Activated CD4-positive, alpha-beta T cell treated with anti-CD3 and anti-CD28 coated beads for 4 hours (primary cell): Measurements from ENCODE around the gene MIEF1.

ENCODE experiments used
- DNase-seq, 2 donors: peaks; one replicate each; pipeline ENCODE4 v3.0.0-alpha.2; 2020

The MIEF1 gene

DNA sequence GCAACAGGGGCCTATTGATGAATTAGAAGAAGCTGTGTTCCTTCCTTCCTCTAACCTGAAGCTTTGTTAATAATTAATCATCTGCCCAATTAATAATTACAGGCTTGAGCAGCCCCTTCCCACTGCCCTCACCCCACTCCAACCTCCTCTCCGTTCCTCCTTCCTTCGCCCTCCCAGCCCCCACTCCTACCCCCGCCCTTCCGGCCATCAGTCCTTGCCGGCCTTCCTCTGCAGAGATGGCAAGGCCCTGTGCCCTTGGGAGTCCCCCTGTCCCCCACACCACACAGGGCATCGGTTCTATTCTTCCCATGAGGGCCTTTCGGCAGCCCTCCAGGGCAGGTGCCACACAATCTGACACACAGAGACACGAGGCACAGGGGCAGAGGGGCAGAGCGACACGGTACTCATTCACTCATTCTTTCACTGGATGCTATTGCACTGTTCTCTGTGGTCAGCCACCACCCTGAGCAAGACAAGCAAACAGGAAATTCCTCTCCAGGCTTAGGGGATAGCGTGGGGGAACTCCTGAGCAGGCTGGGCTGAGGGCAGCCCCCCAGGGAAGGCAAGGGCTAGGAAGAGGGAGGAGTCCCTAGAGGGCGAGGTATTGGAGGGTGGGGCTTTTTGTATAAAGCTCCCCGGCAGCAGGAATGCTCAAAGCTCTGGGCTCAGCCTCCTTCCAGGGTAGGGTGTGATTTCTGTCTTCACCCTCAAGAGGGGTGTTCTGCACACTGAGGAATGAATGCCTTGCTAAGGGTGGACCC lies 30.5 kb upstream of the MIEF1 start:
- DNase-seq, result no peak

DNA sequence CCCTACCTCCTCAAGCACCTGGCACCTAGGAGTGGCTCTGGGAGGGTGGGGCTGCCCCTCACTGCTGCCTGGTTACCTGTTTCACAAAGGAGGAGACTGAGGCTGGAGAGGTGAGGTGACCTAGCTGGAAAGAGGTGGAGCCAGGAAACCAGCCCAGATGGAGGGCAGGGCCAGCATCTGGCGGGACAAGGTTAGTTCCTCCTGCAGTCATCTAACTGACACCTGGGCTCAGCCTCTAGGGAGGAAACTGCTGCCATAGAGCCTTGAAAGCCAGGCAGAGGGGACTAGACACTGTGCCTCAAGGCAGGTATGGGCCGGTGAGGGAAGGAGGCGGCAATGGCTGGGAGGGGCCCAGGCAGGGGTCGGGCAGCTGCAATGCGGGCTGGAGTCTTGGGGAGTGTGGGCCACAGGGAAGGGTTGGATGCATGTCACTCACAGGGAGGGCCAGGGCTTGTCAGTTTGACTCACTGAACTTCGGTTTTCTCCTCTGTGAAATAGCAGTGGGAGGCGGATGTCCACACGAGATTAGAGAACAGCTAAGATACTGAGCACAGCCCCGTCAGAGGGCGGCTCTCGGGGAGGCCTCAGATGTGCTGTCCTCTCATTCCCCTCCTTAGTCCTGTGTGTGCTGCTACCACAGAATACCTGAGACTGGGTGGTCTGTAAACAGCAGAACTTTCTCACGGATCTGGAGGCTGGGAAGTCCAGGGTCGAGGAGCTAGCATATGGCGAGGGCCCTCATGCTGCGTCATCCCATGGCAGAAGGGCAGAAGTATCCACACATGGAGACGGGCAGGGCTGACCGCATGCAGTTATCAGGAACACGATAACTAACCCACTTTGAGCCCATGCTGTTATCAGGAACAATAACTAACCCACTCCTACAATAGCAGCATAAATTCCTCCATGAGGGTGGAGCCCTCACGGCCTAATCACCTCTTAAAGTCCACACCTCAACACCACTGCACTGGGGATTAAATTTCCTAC lies 29.2 kb upstream of the MIEF1 start:
- DNase-seq, result no peak

DNA sequence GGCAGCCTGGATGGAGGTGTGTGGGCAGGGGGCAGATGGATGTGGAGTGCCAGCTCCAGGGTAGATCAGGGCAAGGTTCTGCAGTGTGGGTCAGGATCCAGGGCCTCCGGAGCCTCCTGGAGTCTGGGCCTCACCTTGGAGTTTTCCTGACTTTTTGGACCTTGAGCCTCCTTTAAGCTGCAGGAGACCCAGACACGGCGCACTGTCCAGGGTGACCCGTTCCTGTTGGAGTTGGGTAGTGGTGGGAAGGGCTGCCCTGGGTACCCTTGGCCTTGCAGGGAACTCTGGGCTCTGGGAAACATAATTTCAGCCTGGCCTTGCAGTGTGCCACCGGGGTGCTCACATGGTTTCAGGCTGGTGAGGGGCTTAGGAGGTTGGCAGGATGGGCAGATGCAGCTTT lies 28.2 kb upstream of the MIEF1 start:
- DNase-seq, result no peak

DNA sequence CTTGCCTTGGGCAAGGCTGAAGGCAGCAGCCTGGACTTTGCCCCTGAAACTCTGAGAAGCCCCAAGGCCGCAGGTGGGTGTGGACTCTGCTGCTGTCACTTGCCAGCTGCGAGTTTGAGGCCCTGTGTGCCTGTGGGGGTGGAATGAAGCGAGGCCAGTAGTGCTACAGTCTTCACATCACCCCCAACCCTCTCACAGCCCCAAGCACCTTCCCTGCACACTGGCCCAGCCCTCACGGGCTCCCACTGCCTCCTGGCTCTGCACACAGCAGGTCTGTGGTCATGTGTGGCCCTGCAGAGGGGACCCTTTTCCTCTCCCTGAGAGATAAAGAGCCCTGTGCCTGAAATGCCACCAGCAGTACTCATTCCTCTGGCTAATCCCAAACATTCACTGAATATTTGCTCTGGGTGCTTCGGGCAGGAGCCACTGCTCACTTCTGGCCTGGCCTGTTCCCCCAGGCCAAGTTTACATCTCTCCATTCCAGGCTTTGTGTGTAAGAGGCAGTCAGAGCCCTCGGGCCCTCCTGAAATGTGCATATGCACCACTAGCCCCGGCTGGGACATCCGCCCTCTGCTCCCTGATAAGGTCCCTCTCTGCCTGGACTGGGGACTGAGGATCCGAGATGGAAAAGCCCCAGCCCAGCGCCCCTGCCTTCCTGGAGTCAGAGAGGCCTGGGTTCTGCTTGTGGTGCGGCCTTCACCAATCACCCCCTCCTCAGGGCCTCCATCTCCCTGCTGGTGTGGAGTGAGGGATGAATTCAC lies 27.6 kb upstream of the MIEF1 start:
- no peak for DNase-seq

DNA sequence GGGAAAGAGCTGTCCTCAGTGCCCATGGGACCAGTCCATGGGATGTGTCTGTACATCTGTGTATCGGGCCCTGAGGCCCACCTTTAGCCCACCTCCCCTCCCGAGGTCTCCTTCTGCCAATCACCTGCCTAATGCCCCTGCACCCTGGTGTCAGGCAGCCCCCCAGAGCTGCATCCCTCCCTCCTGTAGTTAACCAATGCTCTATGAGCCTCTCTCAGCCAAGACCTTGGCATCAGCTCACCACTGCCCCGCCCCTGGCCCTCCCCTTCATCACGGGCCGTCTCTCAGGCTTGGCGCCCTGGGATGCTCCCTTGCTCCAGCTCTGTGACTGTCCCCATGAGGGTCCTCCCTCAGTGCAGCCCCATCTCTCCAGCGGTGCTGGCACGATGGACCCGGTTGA lies 26.8 kb upstream of the MIEF1 start:
- DNase-seq, result no peak

DNA sequence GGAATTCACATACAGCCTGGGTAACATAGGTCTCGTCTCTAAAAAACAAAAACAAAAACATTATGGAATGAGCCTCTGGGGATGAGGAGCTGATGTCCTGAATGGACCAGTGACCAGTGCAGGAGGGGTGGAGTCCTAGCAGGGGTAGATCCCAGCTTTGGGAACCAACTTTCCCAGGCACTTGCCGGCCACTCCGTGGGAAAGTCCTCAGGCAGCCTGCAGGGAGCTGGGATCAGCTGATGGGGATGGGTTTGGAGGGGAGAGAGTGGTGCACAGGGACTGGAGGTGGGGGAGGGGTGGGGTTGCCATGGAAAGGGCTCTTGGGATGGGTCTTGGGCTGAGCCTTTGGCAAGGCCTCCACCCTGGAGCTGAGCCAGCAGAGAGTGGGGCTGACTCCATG lies 26.2 kb upstream of the MIEF1 start:
- no peak for DNase-seq

DNA sequence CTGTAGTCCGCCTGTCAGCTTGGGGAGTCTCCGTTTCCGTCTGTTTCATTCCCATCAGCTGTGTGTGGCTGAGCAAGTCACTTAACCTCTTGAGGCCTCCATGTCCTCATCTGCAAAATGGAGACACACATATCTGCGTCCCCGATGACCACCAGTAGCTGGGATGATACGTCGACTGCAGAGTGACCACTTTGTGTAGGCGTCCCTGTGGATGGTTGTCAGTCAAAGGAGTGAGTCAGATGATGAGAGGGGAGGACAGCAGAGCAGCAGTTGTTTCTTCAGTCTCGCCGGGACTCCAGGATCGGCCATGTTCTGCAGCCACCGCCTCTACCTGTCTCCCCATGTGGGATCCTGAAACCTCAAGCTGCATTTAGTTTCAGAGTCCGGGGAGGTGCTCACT lies 25.4 kb upstream of the MIEF1 start:
- no peak for DNase-seq

DNA sequence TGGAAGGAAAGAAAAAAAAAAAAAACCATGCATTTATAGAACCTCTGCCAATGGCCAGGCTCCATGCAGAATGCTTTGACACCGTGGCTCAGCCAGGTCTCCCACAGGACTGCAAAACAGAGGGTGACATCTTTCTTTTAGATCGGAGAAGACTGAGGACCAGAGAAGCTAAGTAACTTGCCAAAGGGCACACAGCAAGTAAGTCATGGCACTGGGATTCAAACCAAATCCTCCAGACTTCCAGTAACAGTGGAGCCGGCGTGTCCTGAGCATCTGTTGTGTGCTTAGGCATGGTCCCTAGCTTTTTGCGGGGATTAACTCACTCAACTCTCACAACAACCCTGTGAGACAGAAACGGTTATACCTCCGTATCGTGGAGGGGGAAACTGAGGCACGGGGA lies 24.5 kb upstream of the MIEF1 start:
- no peak for DNase-seq

DNA sequence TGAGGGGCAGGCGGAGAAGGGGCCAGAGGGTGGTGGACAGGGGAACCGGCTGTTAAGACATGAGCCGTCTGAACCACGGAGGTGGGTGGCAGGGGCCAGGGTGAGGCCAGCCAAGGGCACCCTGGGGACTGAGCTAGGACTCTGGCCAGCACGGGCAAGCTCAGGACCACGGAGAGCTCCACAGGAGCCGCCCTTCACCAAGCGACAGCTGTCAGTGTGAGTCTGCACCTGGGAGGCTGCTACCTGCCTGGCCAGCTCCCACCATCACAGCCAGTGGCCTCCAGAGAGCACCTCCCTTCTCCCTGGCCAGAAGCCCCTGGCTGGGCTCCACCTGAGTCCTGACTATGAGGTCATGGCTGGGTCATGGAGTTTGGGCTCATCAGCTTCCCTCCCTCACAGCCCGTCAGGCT lies 23.6 kb upstream of the MIEF1 start:
- no peak for DNase-seq

DNA sequence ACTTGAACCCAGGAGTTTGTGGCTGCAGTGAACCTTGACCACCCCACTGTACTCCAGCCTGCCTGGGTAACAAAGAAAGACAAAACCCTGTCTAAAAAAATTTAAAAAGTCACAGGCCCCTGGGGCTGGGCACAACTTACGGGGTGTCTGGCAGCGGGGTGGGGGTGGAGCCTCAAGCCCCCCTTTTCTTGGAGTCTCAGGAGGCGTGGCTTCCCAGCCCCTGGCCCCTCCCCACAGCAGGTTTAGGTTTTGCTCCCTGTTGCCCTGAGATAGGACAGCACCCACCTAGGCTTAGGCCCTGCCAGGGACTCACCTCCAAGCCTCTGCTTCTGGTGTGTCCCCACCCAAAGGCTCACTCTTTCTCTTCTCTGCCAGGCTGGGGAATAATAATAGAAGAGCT lies 22.8 kb upstream of the MIEF1 start:
- no peak for DNase-seq

DNA sequence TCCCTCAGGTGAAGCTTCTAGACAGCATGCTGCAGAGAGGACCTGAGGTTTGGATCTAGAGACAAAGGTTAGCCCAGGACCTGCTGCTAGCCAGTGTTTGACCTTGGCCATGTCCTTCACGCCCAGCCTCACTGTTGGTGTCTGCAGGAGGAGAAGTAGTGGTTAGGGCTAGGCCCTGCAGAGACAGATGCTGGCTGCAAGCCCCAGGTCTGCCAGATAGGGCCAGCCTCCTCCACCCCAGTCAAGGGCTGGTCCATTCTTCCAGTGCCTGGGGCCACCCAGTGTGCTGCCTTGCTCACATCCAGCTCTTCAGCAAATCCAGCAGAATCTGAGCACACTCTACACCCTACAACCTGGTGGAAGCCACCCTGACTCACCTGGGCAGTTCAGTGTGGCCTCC lies 21.5 kb upstream of the MIEF1 start:
- no peak for DNase-seq

DNA sequence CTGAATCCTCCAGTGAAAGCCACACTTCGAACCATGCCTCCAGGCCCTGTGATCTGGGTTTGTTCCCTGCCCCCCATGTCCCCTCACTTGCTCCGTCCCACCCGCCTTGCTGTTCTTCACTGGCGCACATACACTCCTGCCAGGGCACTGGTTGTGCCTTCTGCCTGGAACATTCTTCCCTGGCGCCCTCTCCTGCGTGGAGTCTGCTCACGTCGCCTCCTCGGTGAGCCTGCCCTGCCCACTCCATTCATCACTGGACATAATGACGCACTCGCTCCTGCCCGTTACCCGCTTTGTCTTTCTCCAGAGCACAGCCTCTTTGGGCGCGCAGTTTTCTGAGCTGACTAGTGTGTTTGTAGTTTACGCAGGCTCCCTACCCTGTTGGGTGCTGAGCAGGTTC lies 21.0 kb upstream of the MIEF1 start:
- no peak for DNase-seq

DNA sequence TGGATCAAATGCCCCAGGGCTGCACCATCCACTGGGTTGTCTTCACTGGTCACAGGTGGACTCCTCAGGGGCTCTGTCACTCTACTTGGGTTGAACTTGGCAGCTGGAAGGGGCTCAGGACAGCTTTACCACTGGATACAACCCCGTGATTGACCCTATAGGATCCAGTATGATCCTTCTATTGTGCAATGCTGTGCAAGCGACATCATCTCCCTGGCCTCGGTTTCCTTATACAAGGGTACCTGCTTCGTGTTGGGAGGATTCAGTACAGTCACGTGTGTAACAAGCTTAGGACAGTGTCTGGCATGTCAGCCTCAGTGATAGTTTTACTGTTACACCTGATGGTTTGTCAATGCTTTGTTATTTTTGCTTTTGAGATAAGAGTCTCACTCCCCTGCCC lies 20.5 kb upstream of the MIEF1 start:
- no peak for DNase-seq

DNA sequence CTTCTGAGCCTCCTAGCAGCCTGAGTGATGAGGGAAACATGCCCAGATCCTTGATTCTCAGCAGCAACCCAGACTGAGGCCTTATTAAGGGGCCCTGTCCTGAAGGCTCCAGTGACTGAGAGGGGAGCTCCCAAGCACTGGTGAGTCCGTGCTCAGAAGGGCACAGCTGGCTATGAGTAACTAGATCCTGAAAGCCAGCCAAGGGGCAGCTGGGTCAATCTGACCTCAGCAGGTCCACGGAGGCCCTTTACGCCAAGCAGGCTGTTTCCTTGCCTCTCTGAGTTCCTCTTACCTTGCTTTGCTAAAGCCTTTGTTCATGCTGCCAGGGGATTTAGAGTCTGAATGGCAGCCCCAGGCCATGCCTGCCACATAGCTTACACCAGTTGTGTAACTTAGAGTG lies 19.3 kb upstream of the MIEF1 start:
- no peak for DNase-seq

DNA sequence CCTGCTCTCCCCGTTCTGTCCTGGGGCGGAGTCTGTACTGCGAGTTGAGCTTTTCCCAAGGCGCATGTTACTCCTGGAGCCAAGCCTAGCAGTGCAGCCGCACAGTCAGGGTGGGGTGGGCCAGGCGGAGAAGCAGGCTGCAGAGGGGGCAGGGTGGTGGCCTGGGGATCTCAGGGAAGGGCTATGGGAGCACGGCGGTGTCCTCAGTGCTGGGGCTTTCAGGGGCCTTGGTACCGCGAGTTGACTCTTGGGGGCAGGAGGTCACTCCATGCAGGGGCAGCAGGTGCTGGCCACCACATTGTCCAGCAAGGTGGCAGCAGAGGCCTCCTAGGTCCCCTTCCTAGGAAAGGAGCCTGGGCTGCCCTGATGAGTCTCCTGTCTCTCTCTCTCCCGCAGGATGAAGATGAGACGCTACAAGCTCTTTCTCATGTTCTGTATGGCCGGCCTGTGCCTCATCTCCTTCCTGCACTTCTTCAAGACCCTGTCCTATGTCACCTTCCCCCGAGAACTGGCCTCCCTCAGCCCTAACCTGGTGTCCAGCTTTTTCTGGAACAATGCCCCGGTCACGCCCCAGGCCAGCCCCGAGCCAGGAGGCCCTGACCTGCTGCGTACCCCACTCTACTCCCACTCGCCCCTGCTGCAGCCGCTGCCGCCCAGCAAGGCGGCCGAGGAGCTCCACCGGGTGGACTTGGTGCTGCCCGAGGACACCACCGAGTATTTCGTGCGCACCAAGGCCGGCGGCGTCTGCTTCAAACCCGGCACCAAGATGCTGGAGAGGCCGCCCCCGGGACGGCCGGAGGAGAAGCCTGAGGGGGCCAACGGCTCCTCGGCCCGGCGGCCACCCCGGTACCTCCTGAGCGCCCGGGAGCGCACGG lies 14.9 kb upstream of the MIEF1 start:
- DNase-seq, result no peak

DNA sequence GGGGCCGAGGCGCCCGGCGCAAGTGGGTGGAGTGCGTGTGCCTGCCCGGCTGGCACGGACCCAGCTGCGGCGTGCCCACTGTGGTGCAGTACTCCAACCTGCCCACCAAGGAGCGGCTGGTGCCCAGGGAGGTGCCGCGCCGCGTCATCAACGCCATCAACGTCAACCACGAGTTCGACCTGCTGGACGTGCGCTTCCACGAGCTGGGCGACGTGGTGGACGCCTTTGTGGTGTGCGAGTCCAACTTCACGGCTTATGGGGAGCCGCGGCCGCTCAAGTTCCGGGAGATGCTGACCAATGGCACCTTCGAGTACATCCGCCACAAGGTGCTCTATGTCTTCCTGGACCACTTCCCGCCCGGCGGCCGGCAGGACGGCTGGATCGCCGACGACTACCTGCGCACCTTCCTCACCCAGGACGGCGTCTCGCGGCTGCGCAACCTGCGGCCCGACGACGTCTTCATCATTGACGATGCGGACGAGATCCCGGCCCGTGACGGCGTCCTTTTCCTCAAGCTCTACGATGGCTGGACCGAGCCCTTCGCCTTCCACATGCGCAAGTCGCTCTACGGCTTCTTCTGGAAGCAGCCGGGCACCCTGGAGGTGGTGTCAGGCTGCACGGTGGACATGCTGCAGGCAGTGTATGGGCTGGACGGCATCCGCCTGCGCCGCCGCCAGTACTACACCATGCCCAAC lies 14.1 kb upstream of the MIEF1 start:
- DNase-seq, result no peak

DNA sequence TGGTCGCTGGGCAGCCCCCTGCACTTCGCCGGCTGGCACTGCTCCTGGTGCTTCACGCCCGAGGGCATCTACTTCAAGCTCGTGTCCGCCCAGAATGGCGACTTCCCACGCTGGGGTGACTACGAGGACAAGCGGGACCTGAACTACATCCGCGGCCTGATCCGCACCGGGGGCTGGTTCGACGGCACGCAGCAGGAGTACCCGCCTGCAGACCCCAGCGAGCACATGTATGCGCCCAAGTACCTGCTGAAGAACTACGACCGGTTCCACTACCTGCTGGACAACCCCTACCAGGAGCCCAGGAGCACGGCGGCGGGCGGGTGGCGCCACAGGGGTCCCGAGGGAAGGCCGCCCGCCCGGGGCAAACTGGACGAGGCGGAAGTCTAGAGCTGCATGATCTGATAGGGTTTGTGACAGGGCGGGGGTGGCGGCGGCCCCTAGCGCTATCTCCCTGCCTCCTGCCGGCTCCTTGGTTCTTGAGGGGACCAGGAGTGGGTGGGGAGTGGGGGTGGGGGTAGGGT lies 13.5 kb upstream of the MIEF1 start:
- no peak for DNase-seq

DNA sequence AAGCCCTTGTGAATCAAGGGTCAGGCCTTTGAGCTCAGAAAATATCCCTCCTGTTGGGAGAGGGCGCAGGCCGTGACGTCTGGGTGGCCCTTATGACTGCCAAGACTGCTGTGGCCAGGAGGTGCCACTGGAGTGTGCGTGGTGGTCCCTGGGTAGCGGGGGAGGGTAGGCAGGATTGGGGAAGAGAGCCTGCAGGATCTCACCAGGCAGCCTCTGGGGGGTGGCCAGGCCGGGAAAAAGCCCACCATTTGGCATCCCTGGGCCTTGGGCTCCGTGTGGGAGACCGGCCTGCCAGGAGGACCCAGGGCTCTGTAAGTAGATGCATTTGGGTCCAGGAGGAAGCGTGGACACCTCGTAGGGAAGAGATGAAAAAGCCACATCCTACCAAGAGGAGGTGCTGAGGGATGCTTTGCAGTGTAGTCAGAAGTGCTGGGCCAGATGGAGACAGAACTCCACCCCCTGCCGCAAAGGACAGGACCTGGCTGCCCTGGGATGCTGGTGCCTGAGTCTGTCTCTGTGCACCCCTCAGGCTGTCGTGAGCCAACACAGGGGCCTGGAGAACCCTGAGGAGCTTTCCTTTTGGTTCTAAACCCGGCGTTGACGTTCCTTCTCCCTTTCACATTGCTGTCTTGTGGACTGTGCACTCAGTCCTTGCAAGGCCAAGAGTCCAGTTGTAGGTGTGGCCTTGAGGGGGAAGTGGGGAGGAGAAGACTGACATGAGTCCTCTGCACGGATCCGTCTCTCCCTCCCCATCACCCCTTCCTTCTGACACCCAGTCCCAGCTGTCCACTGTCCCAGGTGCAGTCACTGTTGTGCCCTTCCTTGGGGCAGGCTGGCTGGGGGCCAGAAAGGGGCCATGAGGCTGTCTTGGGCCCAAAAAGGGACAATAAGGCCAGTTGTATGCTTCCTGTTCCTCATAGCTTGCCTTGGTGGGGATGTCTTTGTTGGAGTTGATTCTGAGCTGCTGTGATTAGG lies 12.7 kb upstream of the MIEF1 start:
- DNase-seq, result no peak

DNA sequence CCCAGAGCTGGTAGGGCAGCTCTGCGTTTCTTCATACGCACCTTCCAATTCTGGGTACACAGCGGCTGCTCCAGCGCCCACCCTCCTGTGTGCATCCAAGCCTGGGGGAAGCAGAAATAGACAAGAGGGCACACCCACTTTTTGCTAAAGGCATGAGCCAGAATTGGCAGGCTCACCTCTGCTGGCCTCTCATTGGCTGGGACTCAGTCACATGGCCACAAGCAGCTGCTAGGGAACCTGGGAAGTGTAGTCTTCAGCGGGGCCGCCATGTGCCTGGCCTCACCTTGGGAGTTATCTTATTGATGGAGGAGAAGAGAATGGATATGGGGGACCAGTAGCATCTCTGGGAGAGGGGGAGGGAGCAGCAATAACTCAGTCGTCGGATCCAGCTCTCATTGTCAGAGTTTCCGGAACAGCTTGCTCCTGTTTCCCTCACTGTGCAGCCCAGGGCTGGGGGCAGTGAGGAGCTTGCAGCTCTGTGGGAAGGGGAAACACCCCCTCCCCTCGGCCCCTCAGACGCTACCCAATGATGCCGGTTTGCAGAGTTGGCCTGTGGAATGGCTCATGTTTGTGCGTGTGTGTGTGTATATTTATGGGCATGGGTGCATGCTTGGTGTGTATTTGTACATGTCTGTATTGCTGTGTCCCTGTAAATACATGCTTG lies 11.8 kb upstream of the MIEF1 start:
- peak; percentile 69 to 74 for DNase-seq
